ENCODE results near the gene HLX.

Gene HLX

DNA sequence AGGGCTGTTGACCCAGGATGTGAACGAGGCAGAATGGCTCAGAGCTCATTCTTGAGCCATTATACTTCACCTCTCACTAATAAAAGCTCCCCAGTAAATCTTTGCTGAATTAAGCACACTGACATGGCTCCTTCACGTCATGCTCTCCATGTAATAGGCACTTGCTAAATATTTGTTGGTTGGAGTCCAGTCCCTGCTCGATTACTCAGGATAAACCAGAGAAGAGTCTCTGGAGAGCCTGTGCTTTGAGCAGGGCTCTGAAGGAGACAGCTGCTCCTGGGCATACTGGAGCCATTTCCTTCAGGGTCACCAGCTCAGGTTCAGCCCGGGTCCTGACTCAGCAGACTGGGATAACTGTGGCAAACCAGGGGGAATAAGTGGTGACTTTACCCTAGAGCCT is 46.9 kb downstream of the HLX start:
- DNase-seq, result no peak

DNA sequence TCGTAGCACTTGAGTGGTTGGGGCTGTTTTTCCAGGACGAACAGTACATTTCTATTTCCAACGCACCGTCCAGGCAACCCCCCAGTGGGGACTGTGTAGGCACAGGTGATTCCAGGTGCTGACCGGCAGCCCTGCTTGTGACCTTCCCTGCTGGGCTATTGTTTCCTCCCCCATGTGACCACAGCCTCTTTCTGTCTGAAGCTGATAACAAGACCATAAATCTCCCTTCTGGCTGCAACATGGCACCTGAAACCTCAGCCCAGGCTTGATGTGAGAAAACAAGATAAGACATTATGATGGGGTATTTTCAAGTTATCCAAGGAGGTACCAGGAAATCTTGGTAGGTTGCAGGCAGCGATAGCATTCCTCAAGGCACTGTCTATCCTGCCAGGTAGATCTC is 48.2 kb downstream of the HLX start:
- no peak for DNase-seq

DNA sequence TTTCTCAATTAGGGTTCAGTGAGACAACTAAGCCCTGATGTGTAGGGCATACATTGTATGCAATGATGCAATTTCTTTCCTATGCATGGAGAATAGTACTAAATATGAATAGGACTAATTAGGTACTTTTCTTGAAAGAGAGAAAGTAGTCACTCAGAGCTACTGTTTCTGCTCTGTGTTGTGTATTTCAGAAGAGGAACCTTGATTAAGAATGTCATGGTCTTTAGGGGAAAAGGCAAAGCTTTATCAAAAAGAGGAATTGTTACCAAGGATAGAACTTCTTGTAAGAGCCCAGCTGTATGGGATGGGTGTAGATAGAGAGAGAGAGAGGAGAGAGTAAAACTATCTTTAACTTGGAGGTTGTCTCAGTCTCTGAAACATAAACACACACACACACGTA is 49.1 kb downstream of the HLX start:
- no peak for DNase-seq

DNA sequence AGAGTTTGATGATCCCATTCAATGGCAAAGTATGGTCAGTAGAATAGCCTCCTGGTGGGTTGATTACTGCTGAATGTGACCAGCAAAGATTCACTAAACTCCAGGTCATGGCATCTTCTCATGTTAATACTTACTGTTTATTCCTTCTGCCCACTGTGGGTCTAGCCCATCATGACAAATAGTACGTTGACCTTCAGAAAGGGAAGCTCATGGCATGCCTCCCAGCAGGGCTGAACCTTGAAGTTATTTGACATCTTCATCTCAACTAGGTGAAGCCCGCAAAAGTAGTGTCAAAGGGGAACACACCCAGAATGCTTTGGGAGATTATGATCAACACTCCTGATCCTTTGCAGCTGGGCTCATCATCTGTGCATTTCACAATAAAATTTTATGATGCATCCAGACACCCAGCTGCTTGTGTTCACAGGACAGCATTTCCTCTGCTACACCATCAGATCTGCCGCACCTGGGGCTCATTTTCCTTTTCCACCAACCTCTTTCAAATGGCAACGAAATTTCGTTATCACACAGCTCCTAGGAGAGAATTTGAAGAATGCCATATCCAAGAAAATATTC is 49.6 kb downstream of the HLX start:
- no peak for DNase-seq

DNA sequence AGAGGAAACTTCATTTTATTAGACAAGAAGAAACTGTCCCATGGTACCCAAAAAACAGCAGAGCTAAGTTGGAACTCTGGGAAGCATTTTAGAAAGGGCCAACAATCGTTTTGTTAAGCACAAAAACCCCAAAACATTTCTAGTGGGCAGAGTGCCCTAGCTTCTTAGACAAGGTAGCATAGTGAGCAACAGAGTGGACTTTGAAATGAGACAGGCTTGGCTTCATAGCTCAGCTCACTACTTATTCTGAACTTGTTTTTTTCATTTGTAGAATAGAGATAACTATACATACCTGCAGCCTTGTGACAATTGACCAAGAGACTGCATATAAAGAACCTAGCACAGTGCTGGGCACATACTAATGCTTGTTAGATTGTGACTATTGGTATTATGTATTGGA is 50.1 kb downstream of the HLX start:
- DNase-seq, result no peak
